ENCODE data around the gene ARHGAP1. TPM values are rescaled to one million over a fixed set of nuclear protein-coding genes. Genes with fewer than 3 reads are reported as not detected.

ARHGAP1 gene
- total RNA-seq, 1 experiment from 2014 or later, result 16.1 TPM

GRCh38 chr11:46680164-46680760 is 20.2 kb downstream of the ARHGAP1 start:
- H3K9me3 ChIP-seq (ENCODE audit: low read length), result no peaks in the 10 kb centered on the region
- no peak overlapping the region for H2AFZ ChIP-seq (ENCODE audit: low read length)
- CTCF ChIA-PET, result no interaction called here
- intact Hi-C loops (cut with micrococcal nuclease), result no loop called here
- no peak overlapping the region for H3K4me2 ChIP-seq (ENCODE audit: low read length)
- TF ChIP-seq EZH2phosphoT487 (IDR thresholded peaks at IDR 0.05; ENCODE audit: borderline replicate concordance, low read length), result no peak
- TF ChIP-seq EZH2 (IDR thresholded peaks at IDR 0.05; ENCODE audit: low read length, unreplicated experiment), result no peak
- TF ChIP-seq, protein P1, sequence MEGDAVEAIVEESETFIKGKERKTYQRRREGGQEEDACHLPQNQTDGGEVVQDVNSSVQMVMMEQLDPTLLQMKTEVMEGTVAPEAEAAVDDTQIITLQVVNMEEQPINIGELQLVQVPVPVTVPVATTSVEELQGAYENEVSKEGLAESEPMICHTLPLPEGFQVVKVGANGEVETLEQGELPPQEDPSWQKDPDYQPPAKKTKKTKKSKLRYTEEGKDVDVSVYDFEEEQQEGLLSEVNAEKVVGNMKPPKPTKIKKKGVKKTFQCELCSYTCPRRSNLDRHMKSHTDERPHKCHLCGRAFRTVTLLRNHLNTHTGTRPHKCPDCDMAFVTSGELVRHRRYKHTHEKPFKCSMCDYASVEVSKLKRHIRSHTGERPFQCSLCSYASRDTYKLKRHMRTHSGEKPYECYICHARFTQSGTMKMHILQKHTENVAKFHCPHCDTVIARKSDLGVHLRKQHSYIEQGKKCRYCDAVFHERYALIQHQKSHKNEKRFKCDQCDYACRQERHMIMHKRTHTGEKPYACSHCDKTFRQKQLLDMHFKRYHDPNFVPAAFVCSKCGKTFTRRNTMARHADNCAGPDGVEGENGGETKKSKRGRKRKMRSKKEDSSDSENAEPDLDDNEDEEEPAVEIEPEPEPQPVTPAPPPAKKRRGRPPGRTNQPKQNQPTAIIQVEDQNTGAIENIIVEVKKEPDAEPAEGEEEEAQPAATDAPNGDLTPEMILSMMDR (conservative IDR thresholded peaks at IDR 0.05; ENCODE audit: low read depth, low read length), result no peak
- H3F3A ChIP-seq (ENCODE audit: low read length, unreplicated experiment), result no peaks in the 10 kb centered on the region
- H3K36me3 ChIP-seq (ENCODE audit: low read depth, low read length), result peaks cover 3% of the 10 kb centered on the region; the same call in 1 of the 2 replicates
- H3K4me3 ChIP-seq (ENCODE audit: low read length), result no peak overlapping the region
- no peaks in the 10 kb centered on the region for H3K27me3 ChIP-seq (ENCODE audit: low read length)
- no peak for DNase-seq
- H3K4me1 ChIP-seq (ENCODE audit: insufficient read depth, low read length), result peaks cover 7% of the 10 kb centered on the region
- POLR2A ChIA-PET (ENCODE audit: unreplicated experiment), result no interaction called here
- no peak for ATAC-seq
- H3K79me2 ChIP-seq (ENCODE audit: low read length), result no peaks in the 10 kb centered on the region
- H3K9me2 ChIP-seq (replicated peaks; ENCODE audit: low read length), result no peaks in the 10 kb centered on the region
- no peak overlapping the region for H3K27ac ChIP-seq (ENCODE audit: low read length)
- no TSS peak for BruUV-seq (replicated peaks)
- no peak overlapping the region for H3K9ac ChIP-seq (ENCODE audit: low read length)
- H4K20me1 ChIP-seq (ENCODE audit: low read length), result no peaks in the 10 kb centered on the region

DNA sequence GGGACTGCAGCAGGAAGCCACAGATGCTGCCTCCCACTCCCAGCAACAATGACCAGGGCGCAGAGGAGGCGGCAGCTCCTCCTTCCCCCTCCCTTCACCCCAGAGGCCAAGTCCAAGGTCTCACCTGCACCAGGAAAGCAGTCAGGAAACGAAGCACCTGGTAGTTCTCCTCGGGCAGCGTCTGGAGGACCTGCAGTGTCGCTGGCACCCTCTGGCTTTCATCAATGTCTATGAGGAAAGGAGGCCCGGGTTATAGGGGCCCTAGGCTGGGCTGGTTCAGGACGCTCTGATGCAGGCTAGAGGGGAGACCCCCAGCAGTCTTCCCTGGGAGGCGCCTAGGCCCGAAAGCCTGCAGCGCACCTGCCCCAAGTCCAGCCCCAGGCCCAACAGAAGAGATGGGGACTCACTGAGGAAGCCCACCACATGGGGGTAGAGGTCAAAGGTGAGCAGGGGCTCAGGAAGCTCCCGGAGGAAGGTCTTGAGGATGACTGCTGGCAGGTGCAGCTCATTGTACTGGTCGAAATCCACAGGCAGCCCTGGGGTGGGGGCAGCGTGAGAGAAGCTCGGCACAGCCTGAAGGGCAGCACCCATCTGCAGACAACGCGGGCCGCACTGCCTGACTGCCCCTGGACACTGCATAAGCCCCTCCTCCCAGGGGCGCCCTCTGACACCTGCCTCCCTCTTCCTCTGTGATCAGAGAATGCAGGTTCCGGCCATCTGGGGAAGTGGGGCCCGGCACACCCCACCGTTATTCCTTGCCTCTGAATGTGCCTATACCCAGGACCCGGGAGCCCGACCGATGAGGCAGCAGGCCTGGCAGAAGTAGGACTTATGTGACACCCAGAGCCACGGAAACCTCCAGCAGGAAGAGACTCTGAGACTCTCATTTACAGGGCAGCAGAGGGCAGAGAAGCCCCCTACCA is 20.9 kb downstream of the ARHGAP1 start:
- no TSS peak for BruUV-seq (replicated peaks)
- Histone ChIP-seq H3K27me3 (ENCODE audit: low read length) (no peaks in the 10 kb centered on the region), H2AFZ (ENCODE audit: low read length) (no peak overlapping the region), H4K20me1 (ENCODE audit: low read length) (no peaks in the 10 kb centered on the region), H3K27ac (ENCODE audit: low read length) (no peak overlapping the region), H3K36me3 (ENCODE audit: low read depth, low read length) (peaks cover 3% of the 10 kb centered on the region; the same call in 1 of the 2 replicates), H3K9me3 (ENCODE audit: low read length) (no peaks in the 10 kb centered on the region), H3K4me1 (ENCODE audit: insufficient read depth, low read length) (peaks cover 13% of the 10 kb centered on the region), H3K4me3 (ENCODE audit: low read length) (no peak overlapping the region), H3K4me2 (ENCODE audit: low read length) (no peak overlapping the region), H3K79me2 (ENCODE audit: low read length) (no peaks in the 10 kb centered on the region), H3K9me2 (replicated peaks; ENCODE audit: low read length) (no peaks in the 10 kb centered on the region), H3K9ac (ENCODE audit: low read length) (no peak overlapping the region), H3F3A (ENCODE audit: low read length, unreplicated experiment) (no peaks in the 10 kb centered on the region)
- intact Hi-C loops (cut with micrococcal nuclease), result loop anchor here (5.0 to 10.0 kb wide), 2 partner anchors 75 to 128 kb away; no protein-coding TSS in a partner anchor
- TF ChIP-seq, protein P1 (conservative IDR thresholded peaks at IDR 0.05; ENCODE audit: low read depth, low read length), result no peak
- CTCF ChIA-PET, result no interaction called here
- ATAC-seq (no peak), DNase-seq (no peak)
- POLR2A ChIA-PET (ENCODE audit: unreplicated experiment), result no interaction called here

- ChIA-PET CTCF (no interaction called here), POLR2A (ENCODE audit: unreplicated experiment) (no interaction called here)
- no peak overlapping the region for H3K4me2 ChIP-seq (ENCODE audit: low read length)
- H3K4me1 ChIP-seq (ENCODE audit: insufficient read depth, low read length), result peaks cover 13% of the 10 kb centered on the region
- TF ChIP-seq, protein P1 (conservative IDR thresholded peaks at IDR 0.05; ENCODE audit: low read depth, low read length), result no peak
- no peak for TF ChIP-seq EZH2 (IDR thresholded peaks at IDR 0.05; ENCODE audit: low read length, unreplicated experiment)
- no peak for TF ChIP-seq EZH2phosphoT487 (IDR thresholded peaks at IDR 0.05; ENCODE audit: borderline replicate concordance, low read length)
- H3K79me2 ChIP-seq (ENCODE audit: low read length), result no peaks in the 10 kb centered on the region
- no peaks in the 10 kb centered on the region for H3K9me3 ChIP-seq (ENCODE audit: low read length)
- no peaks in the 10 kb centered on the region for H3K27me3 ChIP-seq (ENCODE audit: low read length)
- H3K4me3 ChIP-seq (ENCODE audit: low read length), result no peak overlapping the region
- no TSS peak for BruUV-seq (replicated peaks)
- no peaks in the 10 kb centered on the region for H3K9me2 ChIP-seq (replicated peaks; ENCODE audit: low read length)
- H3K27ac ChIP-seq (ENCODE audit: low read length), result no peak overlapping the region
- intact Hi-C loops (cut with micrococcal nuclease), result loop anchor here (5.0 to 10.0 kb wide), 2 partner anchors 76 to 129 kb away; no protein-coding TSS in a partner anchor
- no peaks in the 10 kb centered on the region for H4K20me1 ChIP-seq (ENCODE audit: low read length)
- no peak for DNase-seq
- no peak for ATAC-seq
- peaks cover 3% of the 10 kb centered on the region; the same call in 1 of the 2 replicates for H3K36me3 ChIP-seq (ENCODE audit: low read depth, low read length)
- no peak overlapping the region for H2AFZ ChIP-seq (ENCODE audit: low read length)
- H3K9ac ChIP-seq (ENCODE audit: low read length), result no peak overlapping the region
- H3F3A ChIP-seq (ENCODE audit: low read length, unreplicated experiment), result no peaks in the 10 kb centered on the region
These were observed 21.7 kb downstream of the ARHGAP1 start for GRCh38 chr11:46678741-46679130.

Data from PC-3 (cell line).